ENCODE results near the gene SYT5.

SYT5 gene

GRCh38 chr19:55179606-55180484 lies at the start of gene SYT5:
Gene SYT5, minus strand, starts transcription at chr19:55180289. Its CDS starts 1,248 bp downstream, at chr19:55179041.
- no peak for TF ChIP-seq CTCF (IDR thresholded peaks at IDR 0.05; ENCODE audit: low read depth, low read length, missing control alignments)
- no peak for DNase-seq (ENCODE audit: extremely low read depth, low read depth)
- H3K4me3 ChIP-seq (replicated peaks; ENCODE audit: low read depth, low read length) = peak within 1 kb of the TSS; percentile 15

GRCh38 chr19:55229789-55230182 lies 49.7 kb upstream of the SYT5 start:
- no peak for DNase-seq (ENCODE audit: extremely low read depth, low read depth)
- no peak overlapping the region for H3K4me3 ChIP-seq (replicated peaks; ENCODE audit: low read depth, low read length)
- no peak for TF ChIP-seq CTCF (IDR thresholded peaks at IDR 0.05; ENCODE audit: low read depth, low read length, missing control alignments)

- no peak for DNase-seq (ENCODE audit: extremely low read depth, low read depth)
- no peak overlapping the region for H3K4me3 ChIP-seq (replicated peaks; ENCODE audit: low read depth, low read length)
- no peak for TF ChIP-seq CTCF (IDR thresholded peaks at IDR 0.05; ENCODE audit: low read depth, low read length, missing control alignments)
Observed at GRCh38 chr19:55229145-55229788, 49.2 kb upstream of the SYT5 start.

- no peak within 1 kb of the TSS for H3K4me3 ChIP-seq (replicated peaks; ENCODE audit: low read depth, low read length)
- no peak for DNase-seq (ENCODE audit: extremely low read depth, low read depth)
- no peak for TF ChIP-seq CTCF (IDR thresholded peaks at IDR 0.05; ENCODE audit: low read depth, low read length, missing control alignments)
Observed at GRCh38 chr19:55228403-55229031, 48.4 kb upstream of the SYT5 start, which contains the start of gene TMEM86B. Gene TMEM86B, minus strand, starts transcription at chr19:55228763. Its CDS starts 22 bp downstream, at chr19:55228741.

GRCh38 chr19:55228015-55228391 lies 47.9 kb upstream of the SYT5 start:
- TF ChIP-seq CTCF (IDR thresholded peaks at IDR 0.05; ENCODE audit: low read depth, low read length, missing control alignments) = no peak
- H3K4me3 ChIP-seq (replicated peaks; ENCODE audit: low read depth, low read length) = no peak overlapping the region

GRCh38 chr19:55227241-55228014 lies 47.3 kb upstream of the SYT5 start:
- no peak for DNase-seq (ENCODE audit: extremely low read depth, low read depth)
- no peak overlapping the region for H3K4me3 ChIP-seq (replicated peaks; ENCODE audit: low read depth, low read length)
- no peak for TF ChIP-seq CTCF (IDR thresholded peaks at IDR 0.05; ENCODE audit: low read depth, low read length, missing control alignments)

More at GRCh38 chr19:55228015-55228391, 47.9 kb upstream of the SYT5 start:
- DNase-seq (ENCODE audit: extremely low read depth, low read depth) = no peak
